Neural cell (in vitro differentiated cells): Measurements from ENCODE around the gene FHIT.

Experiments
- CTCF ChIP-seq: fragments of 450-650 bp; IDR thresholded peaks from 2 replicates; pipeline ENCODE4 v1.5.1; 2014; ENCODE audit warnings: antibody characterized with exemption, mild to moderate bottlenecking, moderate library complexity; ENCODE audit not compliant: poor library complexity, severe bottlenecking
- EP300 ChIP-seq: fragments of 450-650 bp; conservative IDR thresholded peaks from 2 replicates; pipeline ENCODE4 v1.6.1; 2014; ENCODE audit warnings: antibody characterized with exemption, mild to moderate bottlenecking, moderate library complexity; ENCODE audit not compliant: poor library complexity, severe bottlenecking
- EZH2 ChIP-seq: fragments of 200-600, 300-800 bp; shearing (Covaris generic), sonication (generic); IDR thresholded peaks from 2 replicates; pipeline ENCODE4 v1.6.1; 2014; ENCODE audit warnings: antibody characterized with exemption, low read length, borderline replicate concordance, mild to moderate bottlenecking; ENCODE audit not compliant: insufficient read depth, poor library complexity, severe bottlenecking
- MXI1 ChIP-seq: fragments of 450-650 bp; conservative IDR thresholded peaks from 2 replicates; pipeline ENCODE4 v1.6.1; 2014; ENCODE audit warnings: antibody characterized with exemption, mild to moderate bottlenecking; ENCODE audit not compliant: poor library complexity, severe bottlenecking
- POLR2AphosphoS5 ChIP-seq: IDR thresholded peaks from 2 replicates; pipeline ENCODE4 v1.6.1; 2012
- REST ChIP-seq: IDR thresholded peaks from 2 replicates; pipeline ENCODE4 v1.6.1; 2012; ENCODE audit warnings: borderline replicate concordance
- TAF1 ChIP-seq: IDR thresholded peaks from 2 replicates; pipeline ENCODE4 v1.6.1; 2012; ENCODE audit warnings: low read depth

DNA sequence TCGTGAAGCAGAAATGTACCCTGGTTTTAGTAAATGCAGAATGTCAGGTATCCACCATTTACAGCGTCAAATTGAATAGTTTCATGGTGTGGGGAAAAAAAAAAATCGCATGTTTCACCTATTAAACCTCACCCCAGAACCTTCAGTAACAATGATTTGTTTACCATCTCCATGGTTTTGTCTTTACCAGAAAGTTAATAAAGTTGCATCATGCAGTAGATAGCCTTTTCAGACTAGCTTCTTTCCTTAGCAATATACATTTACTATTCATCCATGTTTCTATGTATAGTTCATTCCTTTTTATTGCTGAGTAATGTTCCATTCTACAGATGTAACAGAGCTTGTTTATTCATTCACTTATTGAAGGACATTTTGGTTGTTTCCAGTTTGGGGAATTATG is 1066.1 kb downstream of the FHIT start:
- TF ChIP-seq CTCF: no peak
- no peak for TF ChIP-seq POLR2AphosphoS5
- no peak for TF ChIP-seq EP300
- TF ChIP-seq REST: no peak
- TF ChIP-seq EZH2: no peak
- no peak for TF ChIP-seq TAF1
- TF ChIP-seq MXI1: no peak
